Measurements from ENCODE around the gene TMEM74B.
"Not testable (repeated sequence)": the region's sequence is repeated elsewhere in the genome, so short reads cannot be mapped to it uniquely, and the experiment has no call there.

The TMEM74B gene

DNA sequence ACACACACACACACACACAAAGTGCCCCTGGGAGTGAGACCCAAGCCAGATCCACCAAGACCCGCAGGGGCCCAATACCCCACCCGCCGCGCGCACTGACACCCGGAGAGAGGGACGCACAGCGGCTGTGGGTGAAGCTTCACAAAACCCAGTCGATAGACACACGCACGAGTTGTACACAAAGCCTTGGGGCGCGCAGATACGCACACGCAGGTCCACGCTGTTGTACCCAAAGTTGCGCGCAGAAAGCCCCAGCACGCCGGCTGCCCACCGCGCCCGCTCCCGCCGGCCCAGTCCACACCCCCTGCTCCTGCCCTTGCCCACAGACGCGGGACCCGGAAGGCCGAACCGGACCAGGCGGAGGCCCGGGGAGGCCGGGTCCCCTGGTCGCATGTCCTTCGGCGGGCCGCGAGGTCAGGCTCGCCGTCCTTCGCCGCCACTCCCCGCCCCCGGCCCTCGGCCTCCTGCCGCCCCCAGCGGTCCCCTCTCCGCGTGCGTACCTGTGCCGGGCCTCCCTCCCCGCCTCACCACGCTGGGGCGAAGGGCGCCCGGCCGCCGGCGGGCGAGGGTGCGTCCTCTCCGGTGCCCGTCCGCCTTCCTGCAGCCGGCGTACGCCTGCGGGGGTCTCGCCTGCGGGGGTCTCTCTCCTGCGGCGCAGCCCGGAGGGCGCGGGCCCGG, at the start of gene TMEM74B:
TMEM74B (minus strand) TSS at position 344 of the 678 bp plus-strand sequence. CDS start 1,180 bp downstream, outside the sequence.
- peak in 1 of 2 experiments; percentile 29 for DNase-seq

- no peak for DNase-seq
These were observed 47.7 kb upstream of the TMEM74B start for GRCh38 chr20:1232286-1233111.

DNA sequence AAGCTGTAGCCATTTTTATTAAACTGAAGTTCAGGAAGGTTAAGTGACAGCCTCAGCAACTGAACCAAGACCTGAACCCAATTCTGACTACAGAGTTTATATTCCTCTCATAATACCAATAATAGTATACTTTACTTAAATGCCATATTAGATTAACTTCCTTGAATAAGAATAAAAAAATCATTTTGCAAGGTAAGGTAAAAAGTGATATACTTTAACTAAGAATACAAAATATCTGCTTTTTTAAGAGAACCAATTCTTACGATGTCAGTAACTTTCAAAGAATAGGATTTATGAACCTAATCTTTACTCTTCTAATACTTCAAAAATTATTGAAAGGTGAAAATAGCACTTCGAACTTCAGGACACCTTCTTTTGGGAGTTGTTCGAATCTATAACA, 44.8 kb upstream of the TMEM74B start:
- no peak for DNase-seq

DNA sequence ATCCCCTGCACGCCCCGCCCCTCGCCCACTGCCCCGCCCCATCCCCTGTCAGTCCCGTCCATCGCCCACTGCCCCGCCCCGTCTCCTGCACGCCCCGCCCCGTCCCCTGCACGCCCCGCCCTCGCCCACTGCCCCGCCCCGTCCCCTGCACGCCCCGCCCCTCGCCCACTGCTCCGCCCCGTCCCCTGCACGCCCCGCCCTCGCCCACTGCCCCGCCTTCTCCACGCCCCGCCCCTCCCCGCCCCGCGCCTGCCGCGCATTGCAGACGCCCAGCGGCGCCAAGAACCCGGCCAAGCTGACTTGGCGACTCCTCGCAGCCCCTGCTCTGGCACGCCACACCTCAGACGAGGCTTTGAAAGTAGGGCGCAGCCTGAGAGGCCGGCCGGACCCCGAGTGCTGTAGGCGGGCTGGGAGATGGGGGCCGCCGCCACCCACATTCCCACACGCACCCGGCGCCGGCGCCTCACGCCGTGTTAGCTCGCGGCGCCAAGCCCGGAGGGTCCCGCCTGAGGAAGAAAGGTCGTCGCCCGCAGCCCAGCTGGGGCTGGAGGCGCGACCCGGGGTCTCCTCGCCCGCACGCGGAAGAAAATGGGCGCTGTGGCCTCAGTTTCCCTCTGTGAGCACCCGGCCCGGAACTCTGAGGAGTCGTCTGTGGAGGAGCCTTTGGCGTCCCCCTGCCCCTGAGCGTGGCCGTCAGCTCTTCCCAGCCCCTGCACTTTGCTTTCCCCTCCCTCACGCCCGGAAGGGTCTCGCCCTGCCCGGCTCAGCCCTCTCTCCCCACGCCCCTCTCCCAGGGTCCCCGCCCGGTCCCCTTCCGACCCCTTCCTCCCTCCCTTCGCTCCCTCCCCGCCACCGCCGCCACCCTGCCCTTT, 41.2 kb upstream of the TMEM74B start, which contains the start of gene RAD21L1:
RAD21L1 (plus strand) TSS at position 262 of the 872 bp plus-strand sequence. CDS start 2,410 bp downstream, outside the sequence.
- peak; percentile 75 to 82 for DNase-seq

DNA sequence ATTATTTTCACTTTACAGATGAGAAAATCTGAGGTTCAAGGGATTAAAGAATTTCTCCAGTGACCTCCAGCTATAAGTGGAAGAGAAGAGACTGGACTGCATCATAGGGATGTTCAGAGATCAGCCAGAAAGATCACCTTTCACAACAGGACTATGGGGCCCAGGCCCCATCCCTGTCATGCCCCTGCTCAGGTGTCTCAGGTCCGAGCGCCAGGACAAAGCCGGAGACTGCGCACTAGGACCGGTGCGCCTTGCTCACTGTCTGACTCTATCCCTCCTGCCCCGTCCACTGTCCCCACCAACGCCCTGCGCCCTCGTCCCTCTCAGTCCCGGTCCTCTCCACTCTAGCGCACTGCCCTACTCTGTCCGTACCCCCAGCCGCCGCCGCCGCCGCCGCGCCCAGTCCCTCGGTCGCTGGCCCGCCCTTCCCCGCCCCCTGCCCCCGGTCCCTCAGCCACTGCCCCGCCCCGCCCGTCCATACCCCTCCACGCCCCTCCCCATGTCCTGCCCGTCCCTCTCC, 40.5 kb upstream of the TMEM74B start:
- no peak for DNase-seq

- no peak for DNase-seq
These were observed 39.6 kb upstream of the TMEM74B start for GRCh38 chr20:1224205-1224890.

DNA sequence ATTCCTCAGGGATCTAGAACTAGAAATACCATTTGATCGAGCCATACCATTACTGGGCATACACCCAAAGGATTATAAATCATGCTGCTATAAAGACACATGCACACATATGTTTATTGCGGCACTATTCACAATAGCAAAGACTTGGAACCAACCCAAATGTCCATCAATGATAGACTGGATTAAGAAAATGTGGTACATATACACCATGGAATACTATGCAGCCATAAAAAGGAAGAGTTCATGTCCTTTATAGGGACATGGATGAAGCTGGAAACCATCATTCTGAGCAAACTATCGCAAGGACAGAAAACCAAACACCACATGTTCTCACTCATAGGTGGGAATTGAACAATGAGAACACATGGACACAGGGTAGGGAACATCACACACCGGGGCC, 38.0 kb upstream of the TMEM74B start:
- DNase-seq, result not testable (repeated sequence)

- not testable (repeated sequence) for DNase-seq
These were observed 32.0 kb upstream of the TMEM74B start for GRCh38 chr20:1216527-1217427.

- DNase-seq, result peak; percentile 78 to 82
These were observed 30.8 kb upstream of the TMEM74B start for GRCh38 chr20:1215386-1216170.

GRCh38 chr20:1214838-1215261, 30.1 kb upstream of the TMEM74B start:
- DNase-seq, result no peak

DNA sequence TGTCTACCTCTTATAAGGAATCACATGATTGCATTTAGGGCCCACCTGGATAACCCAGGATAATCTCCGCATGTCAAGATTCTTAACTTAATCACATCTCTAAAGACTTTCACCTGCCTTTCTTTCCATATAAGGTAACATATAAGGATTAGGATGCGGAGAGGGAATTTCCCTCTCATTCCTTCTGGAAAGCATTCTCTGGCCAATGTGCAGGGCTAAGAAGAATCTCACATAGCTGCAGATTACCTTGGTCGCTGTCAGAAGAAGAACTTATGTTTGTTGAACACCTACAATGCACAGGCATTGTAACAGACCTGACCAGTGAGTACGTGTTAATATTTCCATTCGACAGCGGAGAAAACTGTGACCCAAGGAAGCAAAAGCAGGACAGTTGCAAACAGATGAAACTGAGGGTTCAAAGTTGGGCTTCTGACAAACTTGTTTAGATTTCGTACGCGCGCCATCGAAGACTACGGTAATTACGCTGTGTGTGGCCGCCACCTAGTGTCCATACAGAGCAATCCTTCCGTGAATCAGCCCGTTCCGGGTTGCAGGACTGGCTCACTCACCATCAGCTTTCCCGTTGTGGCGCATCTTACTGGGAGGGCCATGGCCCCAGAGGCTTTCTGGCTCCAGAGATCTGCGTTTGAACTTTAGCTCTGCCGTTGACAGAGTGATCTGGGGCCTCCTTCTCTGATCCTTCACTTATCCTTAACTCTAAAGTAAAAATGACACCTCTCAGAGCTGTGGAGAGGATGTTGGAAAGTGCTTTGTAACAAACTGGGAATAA, 28.0 kb upstream of the TMEM74B start:
- DNase-seq, result peak; percentile 78 to 81

GRCh38 chr20:1212023-1212422, 27.2 kb upstream of the TMEM74B start:
- DNase-seq, result no peak

GRCh38 chr20:1210501-1210900, 25.7 kb upstream of the TMEM74B start:
- no peak for DNase-seq

DNA sequence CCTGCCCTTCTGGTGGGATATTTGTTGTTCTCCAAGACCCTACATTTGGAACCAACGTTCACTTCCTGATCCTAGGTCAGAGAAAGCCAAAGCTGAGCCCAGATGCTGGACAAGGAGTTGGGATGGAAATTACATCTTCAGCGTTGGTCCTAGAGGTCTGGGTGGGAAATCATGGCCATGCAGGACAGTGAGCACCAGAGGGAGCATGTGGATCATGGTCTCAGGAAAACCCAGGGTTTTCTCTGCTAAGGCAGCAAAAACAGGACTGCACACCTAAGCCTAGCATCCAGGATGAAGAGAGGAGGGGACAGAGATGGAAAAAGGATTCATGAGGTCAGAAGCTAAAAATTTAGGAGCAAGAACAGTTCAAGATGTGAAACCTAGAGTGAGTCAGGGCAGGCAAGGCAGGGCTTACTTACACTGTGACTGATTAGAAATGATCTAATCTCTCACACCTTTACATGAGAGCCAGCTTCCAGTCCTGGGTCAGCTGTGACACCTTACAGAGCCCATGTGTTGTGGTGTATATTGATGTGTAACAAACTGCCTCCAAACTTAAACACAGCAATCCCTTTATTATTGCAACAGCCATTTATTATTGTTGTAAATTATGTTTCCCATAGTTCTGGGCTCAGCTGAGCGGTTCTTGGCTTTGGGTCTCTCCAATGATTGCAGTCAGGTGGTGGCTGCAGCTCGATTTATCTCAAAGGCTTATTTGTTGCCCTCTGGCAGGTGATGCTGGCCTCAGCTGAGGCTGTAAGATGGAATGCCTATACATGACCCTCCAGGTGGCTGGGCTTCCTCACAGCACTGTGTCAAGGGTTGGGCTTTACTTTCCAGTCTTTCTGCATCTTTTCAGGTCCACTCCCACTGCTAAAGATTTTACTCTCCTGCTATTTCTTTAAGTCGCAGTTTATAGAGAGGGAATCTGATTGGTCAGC, 24.9 kb upstream of the TMEM74B start:
- no peak for DNase-seq

DNA sequence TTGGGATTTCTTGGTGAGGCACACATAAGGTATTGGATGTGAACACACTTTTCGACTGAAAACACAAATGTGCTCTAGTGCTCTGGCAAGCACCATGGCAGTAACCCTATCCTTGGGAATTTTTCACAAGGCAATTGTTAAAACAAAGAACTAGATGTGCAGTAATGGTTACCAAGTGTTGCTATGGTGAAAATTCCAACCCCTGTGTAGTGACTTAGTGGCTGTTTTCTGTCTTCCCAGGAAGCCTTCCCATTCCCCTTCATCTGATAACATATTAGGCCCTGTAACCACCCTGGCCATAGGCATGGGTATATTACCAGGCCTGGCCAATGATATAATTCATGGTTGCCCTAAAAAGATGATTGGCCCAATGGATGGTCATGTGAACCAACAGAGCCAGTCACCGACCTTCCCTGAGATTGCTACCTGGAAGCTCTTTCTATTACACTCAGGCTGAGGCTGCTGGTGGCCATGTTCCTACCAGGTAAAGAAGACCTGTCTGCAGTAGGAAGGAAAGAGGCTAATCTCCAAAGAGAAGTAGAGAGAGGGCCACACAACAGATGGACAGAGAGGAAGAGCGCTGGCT, 22.6 kb upstream of the TMEM74B start:
- no peak for DNase-seq

DNA sequence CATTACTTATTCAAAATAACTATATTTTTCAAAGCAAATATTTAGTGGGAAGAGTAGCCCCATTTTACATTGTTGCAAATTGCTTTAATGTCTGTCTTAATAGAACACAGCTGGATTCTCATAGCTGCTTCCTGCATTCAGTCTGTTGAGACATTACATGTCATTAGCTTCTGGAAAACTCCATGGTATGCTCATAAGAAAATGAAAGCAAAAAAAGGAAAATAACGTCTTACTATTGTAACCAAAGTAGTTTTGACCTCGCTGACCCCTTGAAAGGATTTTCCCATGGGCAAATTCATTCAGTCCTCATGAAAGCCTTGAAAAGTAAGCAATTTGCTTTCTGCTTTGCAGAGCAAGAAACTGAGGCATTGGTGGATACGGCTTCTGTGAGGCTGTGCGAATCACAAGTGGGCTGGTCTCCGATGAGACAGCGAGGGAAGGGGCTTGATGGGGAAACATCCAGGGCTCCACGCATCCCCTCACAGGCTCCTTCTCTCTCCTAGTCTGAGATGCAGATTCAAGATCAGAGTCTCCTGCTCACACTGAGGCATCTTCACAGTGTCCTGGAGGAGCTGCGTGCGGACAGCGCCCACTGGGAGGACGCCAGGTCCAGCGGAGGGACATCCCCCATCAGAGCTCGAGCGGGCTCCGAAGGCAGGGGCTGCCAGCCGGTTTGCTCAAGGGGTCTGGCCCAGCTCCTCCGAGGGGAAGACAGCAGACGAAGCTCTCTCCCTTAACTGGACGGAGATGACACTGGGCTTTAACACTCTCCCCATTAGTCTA, 21.8 kb upstream of the TMEM74B start:
- no peak for DNase-seq

- DNase-seq, result no peak
These were observed 21.0 kb upstream of the TMEM74B start for GRCh38 chr20:1205802-1206201.
